ENCODE results near the gene PLXND1.

PLXND1 gene

GRCh38 chr3:129586746-129587430 lies 19.6 kb downstream of the PLXND1 start:
- no peak overlapping the region for H3K4me3 ChIP-seq (ENCODE audit: control insufficient read depth, low read depth, low read length)
- TF ChIP-seq, protein P1, sequence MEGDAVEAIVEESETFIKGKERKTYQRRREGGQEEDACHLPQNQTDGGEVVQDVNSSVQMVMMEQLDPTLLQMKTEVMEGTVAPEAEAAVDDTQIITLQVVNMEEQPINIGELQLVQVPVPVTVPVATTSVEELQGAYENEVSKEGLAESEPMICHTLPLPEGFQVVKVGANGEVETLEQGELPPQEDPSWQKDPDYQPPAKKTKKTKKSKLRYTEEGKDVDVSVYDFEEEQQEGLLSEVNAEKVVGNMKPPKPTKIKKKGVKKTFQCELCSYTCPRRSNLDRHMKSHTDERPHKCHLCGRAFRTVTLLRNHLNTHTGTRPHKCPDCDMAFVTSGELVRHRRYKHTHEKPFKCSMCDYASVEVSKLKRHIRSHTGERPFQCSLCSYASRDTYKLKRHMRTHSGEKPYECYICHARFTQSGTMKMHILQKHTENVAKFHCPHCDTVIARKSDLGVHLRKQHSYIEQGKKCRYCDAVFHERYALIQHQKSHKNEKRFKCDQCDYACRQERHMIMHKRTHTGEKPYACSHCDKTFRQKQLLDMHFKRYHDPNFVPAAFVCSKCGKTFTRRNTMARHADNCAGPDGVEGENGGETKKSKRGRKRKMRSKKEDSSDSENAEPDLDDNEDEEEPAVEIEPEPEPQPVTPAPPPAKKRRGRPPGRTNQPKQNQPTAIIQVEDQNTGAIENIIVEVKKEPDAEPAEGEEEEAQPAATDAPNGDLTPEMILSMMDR (IDR thresholded peaks at IDR 0.05; ENCODE audit: control insufficient read depth, insufficient read depth, low read depth, low read length, missing control alignments), result no peak
- no peak for DNase-seq (ENCODE audit: low read depth)

GRCh38 chr3:129585949-129586657 lies 20.4 kb downstream of the PLXND1 start:
- no peak overlapping the region for H3K4me3 ChIP-seq (ENCODE audit: control insufficient read depth, low read depth, low read length)
- TF ChIP-seq, protein P1 (IDR thresholded peaks at IDR 0.05; ENCODE audit: control insufficient read depth, insufficient read depth, low read depth, low read length, missing control alignments), result no peak
- no peak for DNase-seq (ENCODE audit: low read depth)

- TF ChIP-seq, protein P1 (IDR thresholded peaks at IDR 0.05; ENCODE audit: control insufficient read depth, insufficient read depth, low read depth, low read length, missing control alignments), result no peak
- H3K4me3 ChIP-seq (ENCODE audit: control insufficient read depth, low read depth, low read length), result no peak overlapping the region
- DNase-seq (ENCODE audit: low read depth), result no peak
Observed at GRCh38 chr3:129584631-129585030, 21.8 kb downstream of the PLXND1 start.

DNA sequence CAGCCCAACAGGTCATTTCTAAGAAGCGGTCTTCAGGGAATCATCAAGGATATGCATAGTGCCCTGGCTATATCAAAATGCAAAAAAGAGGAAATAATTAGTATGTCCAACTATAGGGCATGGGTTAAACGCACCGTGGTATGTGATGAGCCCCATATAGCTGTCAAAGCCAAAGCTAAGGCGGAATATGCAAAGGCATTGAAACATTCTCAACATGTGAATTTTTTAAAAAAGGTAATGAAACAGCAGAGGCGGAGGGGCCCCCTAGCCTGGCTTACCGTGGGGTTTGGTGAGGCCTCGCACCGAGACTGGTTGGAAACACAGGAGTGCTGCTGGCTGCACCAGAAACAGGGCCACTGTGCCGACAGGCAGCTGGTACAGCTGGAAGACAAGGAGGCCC lies 23.2 kb downstream of the PLXND1 start:
- no peak for DNase-seq (ENCODE audit: low read depth)
- TF ChIP-seq, protein P1 (IDR thresholded peaks at IDR 0.05; ENCODE audit: control insufficient read depth, insufficient read depth, low read depth, low read length, missing control alignments), result no peak
- no peak overlapping the region for H3K4me3 ChIP-seq (ENCODE audit: control insufficient read depth, low read depth, low read length)

GRCh38 chr3:129582799-129583198 lies 23.7 kb downstream of the PLXND1 start:
- no peak for DNase-seq (ENCODE audit: low read depth)
- TF ChIP-seq, protein P1 (IDR thresholded peaks at IDR 0.05; ENCODE audit: control insufficient read depth, insufficient read depth, low read depth, low read length, missing control alignments), result no peak
- H3K4me3 ChIP-seq (ENCODE audit: control insufficient read depth, low read depth, low read length), result no peak overlapping the region

DNA sequence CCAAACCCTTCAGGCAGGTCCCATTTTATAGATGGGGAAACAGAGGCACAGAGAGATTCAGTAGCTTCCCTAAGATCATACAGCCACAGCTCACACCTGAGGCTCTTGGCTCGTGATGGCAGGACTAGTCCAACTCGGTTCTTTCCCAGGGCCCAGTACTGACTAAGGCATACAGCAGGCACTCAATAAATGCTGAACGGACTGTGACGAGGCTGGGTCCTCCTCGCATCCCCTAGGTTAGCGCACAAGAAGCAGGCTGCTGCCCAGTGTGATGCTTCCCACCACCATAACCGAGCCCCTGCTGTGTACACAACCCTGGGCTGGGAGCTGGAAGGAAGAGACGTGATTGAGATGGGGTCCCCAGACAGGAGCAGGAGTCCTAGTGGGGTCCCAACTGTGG lies 24.9 kb downstream of the PLXND1 start:
- no peak for DNase-seq (ENCODE audit: low read depth)
- H3K4me3 ChIP-seq (ENCODE audit: control insufficient read depth, low read depth, low read length), result no peak overlapping the region
- TF ChIP-seq, protein P1 (IDR thresholded peaks at IDR 0.05; ENCODE audit: control insufficient read depth, insufficient read depth, low read depth, low read length, missing control alignments), result no peak
